Measurements from ENCODE around the gene UNC13C. TPM values are rescaled to one million over a fixed set of nuclear protein-coding genes. Genes with fewer than 3 reads are reported as not detected.

The UNC13C gene
- total RNA-seq, 1 donor from 2014 or later = not detected

GRCh38 chr15:54582863-54583643 lies 604.8 kb downstream of the UNC13C start:
- no peak for DNase-seq (ENCODE audit: extremely low spot score, unreplicated experiment)
- H3K27me3 Mint-ChIP-seq (ENCODE audit: unreplicated experiment) = no peaks in the 10 kb centered on the region
- no peaks in the 10 kb centered on the region for H3K36me3 Mint-ChIP-seq (ENCODE audit: unreplicated experiment)
- peaks cover 27% of the 10 kb centered on the region for H3K9me3 Mint-ChIP-seq (ENCODE audit: unreplicated experiment)
- no peaks in the 10 kb centered on the region for H3K4me1 Mint-ChIP-seq (ENCODE audit: unreplicated experiment)
- no peak overlapping the region for H3K4me3 Mint-ChIP-seq (ENCODE audit: unreplicated experiment)
- TF ChIP-seq, protein P1, sequence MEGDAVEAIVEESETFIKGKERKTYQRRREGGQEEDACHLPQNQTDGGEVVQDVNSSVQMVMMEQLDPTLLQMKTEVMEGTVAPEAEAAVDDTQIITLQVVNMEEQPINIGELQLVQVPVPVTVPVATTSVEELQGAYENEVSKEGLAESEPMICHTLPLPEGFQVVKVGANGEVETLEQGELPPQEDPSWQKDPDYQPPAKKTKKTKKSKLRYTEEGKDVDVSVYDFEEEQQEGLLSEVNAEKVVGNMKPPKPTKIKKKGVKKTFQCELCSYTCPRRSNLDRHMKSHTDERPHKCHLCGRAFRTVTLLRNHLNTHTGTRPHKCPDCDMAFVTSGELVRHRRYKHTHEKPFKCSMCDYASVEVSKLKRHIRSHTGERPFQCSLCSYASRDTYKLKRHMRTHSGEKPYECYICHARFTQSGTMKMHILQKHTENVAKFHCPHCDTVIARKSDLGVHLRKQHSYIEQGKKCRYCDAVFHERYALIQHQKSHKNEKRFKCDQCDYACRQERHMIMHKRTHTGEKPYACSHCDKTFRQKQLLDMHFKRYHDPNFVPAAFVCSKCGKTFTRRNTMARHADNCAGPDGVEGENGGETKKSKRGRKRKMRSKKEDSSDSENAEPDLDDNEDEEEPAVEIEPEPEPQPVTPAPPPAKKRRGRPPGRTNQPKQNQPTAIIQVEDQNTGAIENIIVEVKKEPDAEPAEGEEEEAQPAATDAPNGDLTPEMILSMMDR (IDR thresholded peaks at IDR 0.05) = no peak
- no peak overlapping the region for H3K27ac Mint-ChIP-seq (ENCODE audit: unreplicated experiment)

GRCh38 chr15:54585063-54585462 lies 606.8 kb downstream of the UNC13C start:
- Mint-ChIP-seq H3K36me3 (ENCODE audit: unreplicated experiment) (no peaks in the 10 kb centered on the region), H3K27ac (ENCODE audit: unreplicated experiment) (no peak overlapping the region), H3K4me3 (ENCODE audit: unreplicated experiment) (no peak overlapping the region), H3K4me1 (ENCODE audit: unreplicated experiment) (no peaks in the 10 kb centered on the region), H3K27me3 (ENCODE audit: unreplicated experiment) (no peaks in the 10 kb centered on the region), H3K9me3 (ENCODE audit: unreplicated experiment) (peaks cover 33% of the 10 kb centered on the region)
- no peak for DNase-seq (ENCODE audit: extremely low spot score, unreplicated experiment)
- TF ChIP-seq, protein P1 (IDR thresholded peaks at IDR 0.05) = no peak

- Mint-ChIP-seq H3K4me3 (ENCODE audit: unreplicated experiment) (no peak overlapping the region), H3K27me3 (ENCODE audit: unreplicated experiment) (no peaks in the 10 kb centered on the region), H3K4me1 (ENCODE audit: unreplicated experiment) (no peaks in the 10 kb centered on the region), H3K36me3 (ENCODE audit: unreplicated experiment) (no peaks in the 10 kb centered on the region), H3K9me3 (ENCODE audit: unreplicated experiment) (peaks cover 34% of the 10 kb centered on the region), H3K27ac (ENCODE audit: unreplicated experiment) (no peak overlapping the region)
- TF ChIP-seq, protein P1 (IDR thresholded peaks at IDR 0.05) = no peak
- no peak for DNase-seq (ENCODE audit: extremely low spot score, unreplicated experiment)
Observed at GRCh38 chr15:54594115-54594514, 615.9 kb downstream of the UNC13C start.

DNA sequence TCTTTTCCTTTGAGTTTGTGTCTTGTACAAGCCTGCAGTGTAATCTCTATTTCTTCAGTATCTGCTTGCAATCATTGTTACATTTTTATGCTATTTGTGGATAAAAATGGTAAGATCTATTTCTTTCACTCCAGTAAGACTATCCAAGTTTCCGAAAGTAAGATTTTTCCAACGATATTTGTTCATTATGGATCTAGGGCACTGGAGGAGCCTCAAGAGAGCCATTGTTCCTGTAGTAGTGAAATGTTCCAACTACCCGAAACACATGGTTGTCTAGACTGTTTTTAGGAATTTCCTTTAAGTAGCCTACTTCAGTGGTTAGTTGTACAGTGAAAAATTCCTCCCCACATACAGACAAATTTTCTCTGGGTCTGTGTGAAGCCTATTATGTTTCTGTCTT lies 621.1 kb downstream of the UNC13C start:
- TF ChIP-seq, protein P1 (IDR thresholded peaks at IDR 0.05) = no peak
- Mint-ChIP-seq H3K27ac (ENCODE audit: unreplicated experiment) (no peak overlapping the region), H3K27me3 (ENCODE audit: unreplicated experiment) (no peaks in the 10 kb centered on the region), H3K4me1 (ENCODE audit: unreplicated experiment) (no peaks in the 10 kb centered on the region), H3K4me3 (ENCODE audit: unreplicated experiment) (no peak overlapping the region), H3K9me3 (ENCODE audit: unreplicated experiment) (peaks cover 9% of the 10 kb centered on the region), H3K36me3 (ENCODE audit: unreplicated experiment) (no peaks in the 10 kb centered on the region)
- no peak for DNase-seq (ENCODE audit: extremely low spot score, unreplicated experiment)

GRCh38 chr15:54605043-54605442 lies 626.8 kb downstream of the UNC13C start:
- no peak for DNase-seq (ENCODE audit: extremely low spot score, unreplicated experiment)
- TF ChIP-seq, protein P1 (IDR thresholded peaks at IDR 0.05) = no peak
- Mint-ChIP-seq H3K36me3 (ENCODE audit: unreplicated experiment) (no peaks in the 10 kb centered on the region), H3K27ac (ENCODE audit: unreplicated experiment) (no peak overlapping the region), H3K4me1 (ENCODE audit: unreplicated experiment) (no peaks in the 10 kb centered on the region), H3K27me3 (ENCODE audit: unreplicated experiment) (no peaks in the 10 kb centered on the region), H3K4me3 (ENCODE audit: unreplicated experiment) (no peak overlapping the region), H3K9me3 (ENCODE audit: unreplicated experiment) (no peaks in the 10 kb centered on the region)

All from osteocyte (in vitro differentiated cells).